Measurements from ENCODE around the gene KCNG2.

The KCNG2 gene

DNA sequence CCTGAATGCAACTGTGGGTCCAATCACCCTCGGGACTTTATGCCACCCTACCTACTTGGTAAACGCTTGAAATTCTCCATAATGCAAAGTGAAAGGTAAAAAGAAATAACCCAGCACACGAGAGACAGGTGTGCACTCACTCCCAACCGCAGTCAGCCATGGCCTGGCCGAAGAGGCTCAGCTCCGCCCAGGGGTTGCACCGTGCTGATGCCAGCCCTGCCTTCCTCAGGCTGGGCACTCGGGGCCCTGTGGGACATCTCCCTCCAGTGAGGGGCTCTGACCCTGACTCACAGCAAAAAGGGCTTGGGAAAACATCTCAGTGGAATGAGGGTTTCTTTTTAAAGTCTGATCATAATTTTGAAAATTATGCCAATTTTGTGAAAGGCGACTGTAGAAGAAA, 140.5 kb downstream of the KCNG2 start:
- TF ChIP-seq, protein P1, sequence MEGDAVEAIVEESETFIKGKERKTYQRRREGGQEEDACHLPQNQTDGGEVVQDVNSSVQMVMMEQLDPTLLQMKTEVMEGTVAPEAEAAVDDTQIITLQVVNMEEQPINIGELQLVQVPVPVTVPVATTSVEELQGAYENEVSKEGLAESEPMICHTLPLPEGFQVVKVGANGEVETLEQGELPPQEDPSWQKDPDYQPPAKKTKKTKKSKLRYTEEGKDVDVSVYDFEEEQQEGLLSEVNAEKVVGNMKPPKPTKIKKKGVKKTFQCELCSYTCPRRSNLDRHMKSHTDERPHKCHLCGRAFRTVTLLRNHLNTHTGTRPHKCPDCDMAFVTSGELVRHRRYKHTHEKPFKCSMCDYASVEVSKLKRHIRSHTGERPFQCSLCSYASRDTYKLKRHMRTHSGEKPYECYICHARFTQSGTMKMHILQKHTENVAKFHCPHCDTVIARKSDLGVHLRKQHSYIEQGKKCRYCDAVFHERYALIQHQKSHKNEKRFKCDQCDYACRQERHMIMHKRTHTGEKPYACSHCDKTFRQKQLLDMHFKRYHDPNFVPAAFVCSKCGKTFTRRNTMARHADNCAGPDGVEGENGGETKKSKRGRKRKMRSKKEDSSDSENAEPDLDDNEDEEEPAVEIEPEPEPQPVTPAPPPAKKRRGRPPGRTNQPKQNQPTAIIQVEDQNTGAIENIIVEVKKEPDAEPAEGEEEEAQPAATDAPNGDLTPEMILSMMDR (IDR thresholded peaks at IDR 0.05; ENCODE audit: insufficient read depth, low read length, missing control alignments), result no peak
- ChIA-PET CTCF (no interaction called here), POLR2A (no interaction called here)

DNA sequence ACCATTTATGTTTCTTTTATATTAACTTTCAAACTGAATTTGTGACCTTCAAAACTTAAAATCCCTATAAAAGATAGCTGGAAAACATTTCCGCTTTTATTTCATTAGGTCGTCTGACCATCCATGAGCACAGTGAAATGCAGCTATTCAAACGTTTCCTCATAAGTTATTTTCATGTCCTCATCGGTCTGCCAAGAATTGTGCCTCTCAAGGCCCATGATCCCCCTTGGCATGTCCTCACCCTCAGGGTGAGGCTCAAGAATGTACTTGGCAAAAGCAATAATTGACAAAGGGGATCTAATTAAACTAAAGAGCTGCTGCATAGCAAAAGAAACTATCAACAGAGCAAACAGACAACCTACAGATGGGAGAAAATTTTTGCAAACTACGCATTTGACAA, 141.4 kb downstream of the KCNG2 start:
- CTCF ChIA-PET, result interaction anchor here (1.3 kb wide), 1 partner anchor 13 kb away, joined by 6 read pairs; no protein-coding TSS in a partner anchor
- H3K4me3 ChIP-seq (ENCODE audit: low read depth, low read length), result no peak overlapping the region
- POLR2A ChIA-PET, result no interaction called here
- TF ChIP-seq, protein P1 (IDR thresholded peaks at IDR 0.05; ENCODE audit: insufficient read depth, low read length, missing control alignments), result no peak
- DNase-seq (ENCODE audit: low read depth, low spot score), result no peak

More for the DNA sequence above, 140.5 kb downstream of the KCNG2 start:
- no peak for DNase-seq (ENCODE audit: low read depth, low spot score)
- H3K4me3 ChIP-seq (ENCODE audit: low read depth, low read length), result no peak overlapping the region

DNA sequence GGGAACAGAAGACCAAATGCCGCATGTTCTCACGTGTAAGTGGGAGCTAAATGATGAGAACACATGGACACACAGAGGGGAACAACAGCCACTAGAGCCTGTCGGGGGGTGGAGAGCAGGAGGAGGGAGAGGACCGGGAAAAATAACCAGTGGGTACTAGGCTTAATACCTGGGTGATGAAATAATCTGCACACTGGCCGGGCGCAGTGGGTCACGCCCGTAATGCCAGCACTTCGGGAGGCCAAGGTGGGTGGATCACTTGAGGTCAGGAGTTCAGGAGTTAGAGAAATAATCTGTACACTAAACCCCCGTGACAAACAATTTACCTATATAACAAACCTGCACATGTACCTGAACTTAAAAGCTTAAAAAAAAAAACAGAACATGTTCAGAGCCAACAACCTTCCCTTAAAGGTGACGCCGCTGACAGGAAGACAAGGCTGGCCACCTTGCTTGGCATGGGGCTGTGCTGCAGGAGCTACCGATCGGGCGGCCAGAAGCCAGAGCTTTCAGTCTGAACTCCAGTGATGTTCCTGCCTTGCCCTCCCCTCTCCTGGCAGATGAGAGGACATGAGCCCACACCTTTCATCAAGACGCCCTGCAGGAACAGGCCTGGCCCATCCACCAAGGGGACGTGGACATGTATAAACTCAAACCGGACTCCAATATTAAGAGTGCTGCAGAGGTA, 142.5 kb downstream of the KCNG2 start:
- no peak overlapping the region for H3K4me3 ChIP-seq (ENCODE audit: low read depth, low read length)
- no peak for DNase-seq (ENCODE audit: low read depth, low spot score)
- TF ChIP-seq, protein P1 (IDR thresholded peaks at IDR 0.05; ENCODE audit: insufficient read depth, low read length, missing control alignments), result no peak
- POLR2A ChIA-PET, result no interaction called here
- CTCF ChIA-PET, result interaction anchor here (1.3 kb wide), 2 partner anchors 14 to 214 kb away, joined by 4 to 6 read pairs; no protein-coding TSS in a partner anchor

DNA sequence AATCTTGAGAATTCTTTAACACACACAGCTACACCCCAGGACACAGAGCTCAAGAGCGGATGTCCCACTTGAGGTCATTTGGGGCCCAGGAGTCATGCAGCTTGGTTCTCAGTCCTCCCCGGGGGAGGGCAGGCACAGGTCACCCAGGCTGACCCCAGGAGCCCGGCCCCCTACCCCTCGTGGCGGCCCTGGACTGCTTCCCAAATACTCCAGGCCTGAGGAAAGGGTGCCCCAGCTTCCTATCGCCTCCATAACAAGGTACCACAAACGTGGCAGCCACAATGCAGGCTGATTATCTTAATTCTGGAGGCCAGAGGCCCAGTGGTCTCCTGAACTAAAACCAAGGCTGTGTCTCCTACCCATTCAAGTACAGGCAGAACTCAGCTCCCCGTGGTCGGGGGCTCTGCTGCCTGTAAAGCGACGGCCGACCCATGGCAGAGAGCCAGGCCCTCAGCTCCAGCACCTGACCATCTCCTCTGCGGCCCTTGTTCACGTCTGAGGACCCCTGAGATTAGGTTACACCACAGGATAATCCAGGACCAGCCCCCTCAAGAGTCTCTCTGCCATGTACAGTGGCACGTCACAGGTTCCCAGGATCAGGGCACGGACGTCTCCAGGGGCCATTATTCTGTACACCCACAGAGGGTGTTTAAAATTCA, 143.2 kb downstream of the KCNG2 start:
- CTCF ChIA-PET, result interaction anchor here (1.3 kb wide), 1 partner anchor 213 kb away, joined by 4 read pairs; no protein-coding TSS in a partner anchor
- POLR2A ChIA-PET, result no interaction called here

DNA sequence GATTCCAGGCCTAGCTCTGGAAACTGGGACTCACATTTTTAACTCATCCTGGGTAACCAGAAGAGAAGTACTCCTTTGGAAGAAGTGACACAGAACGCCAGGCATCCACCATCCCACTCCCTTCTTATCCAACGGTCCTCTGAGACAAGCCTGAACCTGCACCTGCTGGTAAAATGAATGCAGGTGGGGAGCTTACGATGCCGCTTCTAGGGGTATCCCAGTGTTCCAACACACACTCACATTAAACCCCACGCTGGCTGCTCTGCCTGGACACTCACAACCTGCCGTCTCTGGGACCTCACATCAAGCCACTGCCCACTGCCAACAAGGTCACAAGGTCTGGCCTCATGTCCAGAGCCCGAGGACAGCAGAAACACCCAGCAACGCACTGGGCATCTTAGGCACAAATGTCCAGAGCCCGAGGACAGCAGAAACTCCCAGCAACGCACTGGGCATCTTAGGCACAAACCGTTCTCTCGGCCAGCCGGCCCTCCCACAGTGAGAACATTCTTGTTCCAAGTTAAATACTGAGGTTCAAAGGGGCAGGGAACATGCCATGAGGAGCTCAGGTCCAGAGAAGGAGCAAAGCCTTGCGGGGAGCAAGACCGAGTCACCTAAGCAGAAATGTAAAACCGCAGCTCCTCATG, 143.9 kb downstream of the KCNG2 start:
- POLR2A ChIA-PET, result no interaction called here
- TF ChIP-seq, protein P1 (IDR thresholded peaks at IDR 0.05; ENCODE audit: insufficient read depth, low read length, missing control alignments), result no peak
- CTCF ChIA-PET, result interaction anchor here (1.3 kb wide), 1 partner anchor 212 kb away, joined by 4 read pairs; no protein-coding TSS in a partner anchor
- H3K4me3 ChIP-seq (ENCODE audit: low read depth, low read length), result no peak overlapping the region
- no peak for DNase-seq (ENCODE audit: low read depth, low spot score)

More for the DNA sequence above, 143.2 kb downstream of the KCNG2 start:
- TF ChIP-seq, protein P1 (IDR thresholded peaks at IDR 0.05; ENCODE audit: insufficient read depth, low read length, missing control alignments), result no peak
- DNase-seq (ENCODE audit: low read depth, low spot score), result no peak
- H3K4me3 ChIP-seq (ENCODE audit: low read depth, low read length), result no peak overlapping the region

DNA sequence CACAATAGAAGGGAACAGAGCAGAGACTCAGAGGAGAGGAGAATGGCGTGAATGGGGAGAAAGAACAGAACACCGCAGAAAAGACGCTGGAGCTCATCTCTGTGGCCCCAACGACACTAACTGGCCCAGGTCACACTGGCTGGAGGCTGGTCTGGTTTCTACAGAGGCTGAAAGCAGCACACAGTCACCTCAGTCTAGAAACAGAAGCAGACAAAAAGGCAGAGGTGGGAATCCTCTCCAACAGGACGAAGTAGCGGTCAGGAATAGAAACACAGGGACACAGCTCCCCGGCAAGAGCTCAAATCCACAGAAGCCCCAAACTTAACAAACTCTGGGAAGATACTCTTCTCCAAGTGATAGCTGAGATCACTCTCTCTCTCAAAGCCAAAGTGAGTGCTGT, 144.5 kb downstream of the KCNG2 start:
- CTCF ChIA-PET, result interaction anchor here (1.3 kb wide), 1 partner anchor 215 kb away, joined by 3 read pairs; no protein-coding TSS in a partner anchor
- no peak overlapping the region for H3K4me3 ChIP-seq (ENCODE audit: low read depth, low read length)
- POLR2A ChIA-PET, result no interaction called here
- TF ChIP-seq, protein P1 (IDR thresholded peaks at IDR 0.05; ENCODE audit: insufficient read depth, low read length, missing control alignments), result no peak
- DNase-seq (ENCODE audit: low read depth, low spot score), result no peak
